Measurements from ENCODE around the gene FARP1. TPM values are rescaled to one million over a fixed set of nuclear protein-coding genes. Genes with fewer than 3 reads are reported as not detected.

FARP1 gene
- total and polyA plus RNA-seq, 2 of the 13 experiments (the other 11 are each of a cell fraction or from before 2014, with no cell fraction given) = 70.6 to 126 TPM

DNA sequence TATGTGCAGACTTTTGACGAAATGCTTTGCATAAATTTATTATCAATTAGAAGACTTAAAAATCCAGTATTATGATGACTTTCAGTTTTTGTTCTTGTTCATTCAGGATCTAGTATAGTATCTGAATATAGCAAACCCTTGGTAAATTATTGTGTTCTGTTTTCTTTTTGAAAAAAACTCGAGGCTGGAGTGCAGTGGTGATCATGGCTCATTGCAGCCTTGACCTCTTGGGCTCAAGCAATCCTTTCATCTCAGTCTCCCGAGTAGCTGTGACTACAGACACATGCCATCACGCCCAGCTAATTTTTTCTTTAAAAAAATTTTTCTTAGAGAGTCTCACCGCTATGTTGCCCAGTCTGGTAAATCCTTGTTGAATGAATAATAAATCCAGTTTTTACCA, 4.6 kb downstream of the FARP1 start (continued):
- TF ChIP-seq, protein P1, sequence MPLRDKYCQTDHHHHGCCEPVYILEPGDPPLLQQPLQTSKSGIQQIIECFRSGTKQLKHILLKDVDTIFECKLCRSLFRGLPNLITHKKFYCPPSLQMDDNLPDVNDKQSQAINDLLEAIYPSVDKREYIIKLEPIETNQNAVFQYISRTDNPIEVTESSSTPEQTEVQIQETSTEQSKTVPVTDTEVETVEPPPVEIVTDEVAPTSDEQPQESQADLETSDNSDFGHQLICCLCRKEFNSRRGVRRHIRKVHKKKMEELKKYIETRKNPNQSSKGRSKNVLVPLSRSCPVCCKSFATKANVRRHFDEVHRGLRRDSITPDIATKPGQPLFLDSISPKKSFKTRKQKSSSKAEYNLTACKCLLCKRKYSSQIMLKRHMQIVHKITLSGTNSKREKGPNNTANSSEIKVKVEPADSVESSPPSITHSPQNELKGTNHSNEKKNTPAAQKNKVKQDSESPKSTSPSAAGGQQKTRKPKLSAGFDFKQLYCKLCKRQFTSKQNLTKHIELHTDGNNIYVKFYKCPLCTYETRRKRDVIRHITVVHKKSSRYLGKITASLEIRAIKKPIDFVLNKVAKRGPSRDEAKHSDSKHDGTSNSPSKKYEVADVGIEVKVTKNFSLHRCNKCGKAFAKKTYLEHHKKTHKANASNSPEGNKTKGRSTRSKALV (CRISPR knock-in tag; IDR thresholded peaks at IDR 0.05) = no peak
- TF ChIP-seq GTF2F1 (IDR thresholded peaks at IDR 0.05; ENCODE audit: low read length) (no peak), MXI1 (IDR thresholded peaks at IDR 0.05; ENCODE audit: borderline replicate concordance, low read depth, low read length) (peak; percentile 36; the same call in 1 of the 3 replicates), BCL6 (CRISPR knock-in tag; IDR thresholded peaks at IDR 0.05) (peak; percentile 94), IKZF1 (IDR thresholded peaks at IDR 0.05) (no peak), HES4 (CRISPR knock-in tag; IDR thresholded peaks at IDR 0.05; ENCODE audit: borderline replicate concordance) (no peak), ZNF652 (CRISPR knock-in tag; IDR thresholded peaks at IDR 0.05; ENCODE audit: borderline replicate concordance, low read depth) (no peak), RXRA (CRISPR knock-in tag; IDR thresholded peaks at IDR 0.05) (peak; percentile 23; the same call in 1 of the 2 replicates), ZKSCAN8 (CRISPR knock-in tag; IDR thresholded peaks at IDR 0.05; ENCODE audit: borderline replicate concordance) (no peak), KAT8 (CRISPR knock-in tag; IDR thresholded peaks at IDR 0.05) (no peak), ZFP62 (CRISPR knock-in tag; IDR thresholded peaks at IDR 0.05) (no peak), GFI1 (CRISPR knock-in tag; IDR thresholded peaks at IDR 0.05; ENCODE audit: borderline replicate concordance) (peak; percentile 38; the same call in 1 of the 2 replicates), FOXK2 (IDR thresholded peaks at IDR 0.05) (no peak)
- TF ChIP-seq, protein P2, sequence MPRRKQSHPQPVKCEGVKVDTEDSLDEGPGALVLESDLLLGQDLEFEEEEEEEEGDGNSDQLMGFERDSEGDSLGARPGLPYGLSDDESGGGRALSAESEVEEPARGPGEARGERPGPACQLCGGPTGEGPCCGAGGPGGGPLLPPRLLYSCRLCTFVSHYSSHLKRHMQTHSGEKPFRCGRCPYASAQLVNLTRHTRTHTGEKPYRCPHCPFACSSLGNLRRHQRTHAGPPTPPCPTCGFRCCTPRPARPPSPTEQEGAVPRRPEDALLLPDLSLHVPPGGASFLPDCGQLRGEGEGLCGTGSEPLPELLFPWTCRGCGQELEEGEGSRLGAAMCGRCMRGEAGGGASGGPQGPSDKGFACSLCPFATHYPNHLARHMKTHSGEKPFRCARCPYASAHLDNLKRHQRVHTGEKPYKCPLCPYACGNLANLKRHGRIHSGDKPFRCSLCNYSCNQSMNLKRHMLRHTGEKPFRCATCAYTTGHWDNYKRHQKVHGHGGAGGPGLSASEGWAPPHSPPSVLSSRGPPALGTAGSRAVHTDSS (CRISPR knock-in tag; conservative IDR thresholded peaks at IDR 0.05) = no peak
- TF ChIP-seq, protein P3, sequence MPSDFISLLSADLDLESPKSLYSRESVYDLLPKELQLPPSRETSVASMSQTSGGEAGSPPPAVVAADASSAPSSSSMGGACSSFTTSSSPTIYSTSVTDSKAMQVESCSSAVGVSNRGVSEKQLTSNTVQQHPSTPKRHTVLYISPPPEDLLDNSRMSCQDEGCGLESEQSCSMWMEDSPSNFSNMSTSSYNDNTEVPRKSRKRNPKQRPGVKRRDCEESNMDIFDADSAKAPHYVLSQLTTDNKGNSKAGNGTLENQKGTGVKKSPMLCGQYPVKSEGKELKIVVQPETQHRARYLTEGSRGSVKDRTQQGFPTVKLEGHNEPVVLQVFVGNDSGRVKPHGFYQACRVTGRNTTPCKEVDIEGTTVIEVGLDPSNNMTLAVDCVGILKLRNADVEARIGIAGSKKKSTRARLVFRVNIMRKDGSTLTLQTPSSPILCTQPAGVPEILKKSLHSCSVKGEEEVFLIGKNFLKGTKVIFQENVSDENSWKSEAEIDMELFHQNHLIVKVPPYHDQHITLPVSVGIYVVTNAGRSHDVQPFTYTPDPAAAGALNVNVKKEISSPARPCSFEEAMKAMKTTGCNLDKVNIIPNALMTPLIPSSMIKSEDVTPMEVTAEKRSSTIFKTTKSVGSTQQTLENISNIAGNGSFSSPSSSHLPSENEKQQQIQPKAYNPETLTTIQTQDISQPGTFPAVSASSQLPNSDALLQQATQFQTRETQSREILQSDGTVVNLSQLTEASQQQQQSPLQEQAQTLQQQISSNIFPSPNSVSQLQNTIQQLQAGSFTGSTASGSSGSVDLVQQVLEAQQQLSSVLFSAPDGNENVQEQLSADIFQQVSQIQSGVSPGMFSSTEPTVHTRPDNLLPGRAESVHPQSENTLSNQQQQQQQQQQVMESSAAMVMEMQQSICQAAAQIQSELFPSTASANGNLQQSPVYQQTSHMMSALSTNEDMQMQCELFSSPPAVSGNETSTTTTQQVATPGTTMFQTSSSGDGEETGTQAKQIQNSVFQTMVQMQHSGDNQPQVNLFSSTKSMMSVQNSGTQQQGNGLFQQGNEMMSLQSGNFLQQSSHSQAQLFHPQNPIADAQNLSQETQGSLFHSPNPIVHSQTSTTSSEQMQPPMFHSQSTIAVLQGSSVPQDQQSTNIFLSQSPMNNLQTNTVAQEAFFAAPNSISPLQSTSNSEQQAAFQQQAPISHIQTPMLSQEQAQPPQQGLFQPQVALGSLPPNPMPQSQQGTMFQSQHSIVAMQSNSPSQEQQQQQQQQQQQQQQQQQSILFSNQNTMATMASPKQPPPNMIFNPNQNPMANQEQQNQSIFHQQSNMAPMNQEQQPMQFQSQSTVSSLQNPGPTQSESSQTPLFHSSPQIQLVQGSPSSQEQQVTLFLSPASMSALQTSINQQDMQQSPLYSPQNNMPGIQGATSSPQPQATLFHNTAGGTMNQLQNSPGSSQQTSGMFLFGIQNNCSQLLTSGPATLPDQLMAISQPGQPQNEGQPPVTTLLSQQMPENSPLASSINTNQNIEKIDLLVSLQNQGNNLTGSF (CRISPR knock-in tag; IDR thresholded peaks at IDR 0.05) = no peak
- TF ChIP-seq, protein P4, sequence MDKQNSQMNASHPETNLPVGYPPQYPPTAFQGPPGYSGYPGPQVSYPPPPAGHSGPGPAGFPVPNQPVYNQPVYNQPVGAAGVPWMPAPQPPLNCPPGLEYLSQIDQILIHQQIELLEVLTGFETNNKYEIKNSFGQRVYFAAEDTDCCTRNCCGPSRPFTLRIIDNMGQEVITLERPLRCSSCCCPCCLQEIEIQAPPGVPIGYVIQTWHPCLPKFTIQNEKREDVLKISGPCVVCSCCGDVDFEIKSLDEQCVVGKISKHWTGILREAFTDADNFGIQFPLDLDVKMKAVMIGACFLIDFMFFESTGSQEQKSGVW (CRISPR knock-in tag; IDR thresholded peaks at IDR 0.05; ENCODE audit: borderline replicate concordance) = no peak
- TF ChIP-seq, protein P5, sequence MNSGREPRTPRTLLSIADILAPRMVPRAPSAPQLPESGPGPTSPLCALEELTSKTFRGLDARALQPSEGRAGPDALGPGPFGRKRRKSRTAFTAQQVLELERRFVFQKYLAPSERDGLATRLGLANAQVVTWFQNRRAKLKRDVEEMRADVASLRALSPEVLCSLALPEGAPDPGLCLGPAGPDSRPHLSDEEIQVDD (CRISPR knock-in tag; IDR thresholded peaks at IDR 0.05; ENCODE audit: borderline replicate concordance) = no peak
- TF ChIP-seq, protein P6, sequence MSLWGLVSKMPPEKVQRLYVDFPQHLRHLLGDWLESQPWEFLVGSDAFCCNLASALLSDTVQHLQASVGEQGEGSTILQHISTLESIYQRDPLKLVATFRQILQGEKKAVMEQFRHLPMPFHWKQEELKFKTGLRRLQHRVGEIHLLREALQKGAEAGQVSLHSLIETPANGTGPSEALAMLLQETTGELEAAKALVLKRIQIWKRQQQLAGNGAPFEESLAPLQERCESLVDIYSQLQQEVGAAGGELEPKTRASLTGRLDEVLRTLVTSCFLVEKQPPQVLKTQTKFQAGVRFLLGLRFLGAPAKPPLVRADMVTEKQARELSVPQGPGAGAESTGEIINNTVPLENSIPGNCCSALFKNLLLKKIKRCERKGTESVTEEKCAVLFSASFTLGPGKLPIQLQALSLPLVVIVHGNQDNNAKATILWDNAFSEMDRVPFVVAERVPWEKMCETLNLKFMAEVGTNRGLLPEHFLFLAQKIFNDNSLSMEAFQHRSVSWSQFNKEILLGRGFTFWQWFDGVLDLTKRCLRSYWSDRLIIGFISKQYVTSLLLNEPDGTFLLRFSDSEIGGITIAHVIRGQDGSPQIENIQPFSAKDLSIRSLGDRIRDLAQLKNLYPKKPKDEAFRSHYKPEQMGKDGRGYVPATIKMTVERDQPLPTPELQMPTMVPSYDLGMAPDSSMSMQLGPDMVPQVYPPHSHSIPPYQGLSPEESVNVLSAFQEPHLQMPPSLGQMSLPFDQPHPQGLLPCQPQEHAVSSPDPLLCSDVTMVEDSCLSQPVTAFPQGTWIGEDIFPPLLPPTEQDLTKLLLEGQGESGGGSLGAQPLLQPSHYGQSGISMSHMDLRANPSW (CRISPR knock-in tag; IDR thresholded peaks at IDR 0.05; ENCODE audit: borderline replicate concordance) = no peak

Measured in HepG2 (cell line).